Muscle of back (tissue), 11 donors: ENCODE results near the gene LILRB3. TPM values are rescaled to one million over a fixed set of nuclear protein-coding genes. Genes with fewer than 3 reads are reported as not detected.
A peak's percentile ranks its signal among the peaks of the same experiment; 100 is the strongest.
"Not testable (repeated sequence)": the region's sequence is repeated elsewhere in the genome, so short reads cannot be mapped to it uniquely, and the experiment has no call there.

ENCODE experiments used
- DNase-seq, 3 donors: peaks; one replicate each; pipeline versions ENCODE4 v3.0.0 to v3.0.0-alpha.2; 2013
- polyA plus RNA-seq, 10 donors: library from polyadenylated mRNA; unstranded; fragments of 120-200 nt; gene quantifications; one replicate each; pipeline ENCODE4 v1.2.1, GENCODE V29; 2013; ENCODE audit not compliant: insufficient read length in 10 of 10

Gene LILRB3
- polyA plus RNA-seq, 10 donors: 0.79 to 3.8 (median 2.3) TPM

DNA sequence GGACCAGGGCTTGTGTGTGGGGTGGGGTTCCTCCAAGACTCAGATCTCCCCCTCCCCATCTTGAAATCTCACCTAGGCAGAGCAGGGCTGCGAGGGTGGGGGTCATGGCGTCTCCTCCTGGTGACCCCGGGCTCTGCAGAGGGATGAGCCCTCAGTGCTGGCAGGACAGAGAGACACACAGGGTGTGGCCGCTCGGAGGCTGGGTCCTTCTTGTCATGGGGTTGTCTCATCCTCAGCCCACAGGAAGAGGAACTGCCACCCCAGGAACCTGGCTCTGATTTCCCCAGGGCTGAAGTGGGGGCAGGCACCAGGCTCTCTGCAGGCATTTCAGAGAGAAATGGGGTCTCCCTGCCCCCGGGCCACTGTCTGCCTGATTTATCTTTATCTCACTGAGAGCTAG is 19.8 kb upstream of the LILRB3 start, which contains the start of gene LILRA6:
LILRA6 (minus strand) TSS at position 145 of the 400 bp plus-strand sequence.
- DNase-seq: not testable (repeated sequence)

GRCh38 chr19:54242234-54242633 is 19.4 kb upstream of the LILRB3 start:
- DNase-seq: not testable (repeated sequence)

GRCh38 chr19:54240372-54241336 is 17.8 kb upstream of the LILRB3 start:
- not testable (repeated sequence) for DNase-seq

DNA sequence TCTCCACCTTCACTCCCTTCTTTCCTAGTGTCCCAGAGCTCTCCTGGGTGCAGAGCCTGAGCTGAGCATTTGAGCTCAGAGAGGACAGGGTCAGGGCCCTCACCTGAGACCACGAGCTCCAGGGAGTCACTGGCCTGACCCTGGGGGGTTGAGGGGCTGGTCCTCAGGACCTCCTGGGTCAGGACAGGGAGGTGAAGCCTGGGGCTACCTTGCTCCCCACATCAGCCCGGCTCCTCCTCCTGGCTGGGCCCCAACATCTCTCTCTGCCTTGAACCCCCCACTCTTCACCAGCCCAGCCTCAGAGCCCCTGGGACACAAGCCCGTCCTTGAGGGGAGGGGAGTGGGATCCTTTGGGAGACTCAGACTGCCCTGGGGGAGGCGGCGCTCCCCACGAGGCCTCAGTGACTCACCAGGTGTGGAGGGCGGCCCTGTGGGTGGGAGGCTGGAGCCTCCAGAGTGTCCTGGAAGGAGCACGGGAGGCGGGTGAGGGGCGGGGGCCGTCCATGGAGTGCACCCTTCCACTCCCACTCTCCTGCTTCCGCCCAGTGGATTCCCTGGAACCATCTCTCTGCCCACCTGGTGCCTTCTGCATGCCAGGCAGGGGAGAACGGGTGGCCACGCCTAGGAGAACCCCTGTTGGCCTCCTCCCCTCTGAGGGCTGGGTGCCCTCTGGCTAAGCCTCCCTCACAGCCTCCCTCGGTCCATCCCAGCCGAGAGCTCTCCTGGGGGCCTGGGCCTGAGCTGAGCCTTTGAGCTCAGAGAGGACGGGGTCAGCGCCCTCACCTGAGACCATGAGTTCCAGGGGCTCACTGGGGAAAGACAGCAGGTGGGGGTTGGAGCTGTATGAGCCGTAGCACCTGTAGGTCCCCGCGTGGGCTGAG is 16.9 kb upstream of the LILRB3 start:
- DNase-seq: not testable (repeated sequence)

DNA sequence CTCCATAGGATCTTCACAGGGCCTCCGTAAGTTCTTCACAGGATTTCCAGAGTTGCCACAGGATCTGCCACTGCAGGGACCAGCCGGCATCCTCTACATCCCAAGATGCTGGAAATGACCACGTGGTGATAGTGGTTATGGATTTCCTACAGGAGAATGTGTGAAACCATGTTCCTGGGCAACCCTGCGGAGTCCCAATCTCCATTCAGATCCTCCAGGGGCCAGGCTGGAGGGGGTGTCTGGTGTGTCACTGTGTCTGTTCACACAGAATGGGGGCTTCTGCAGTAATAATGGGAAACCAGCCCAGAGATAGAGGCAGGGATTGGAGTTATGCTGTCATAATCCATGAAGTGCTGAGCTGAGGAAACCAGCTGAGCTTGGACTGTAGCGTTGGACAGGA is 11.1 kb upstream of the LILRB3 start:
- DNase-seq: no peak

- DNase-seq: peak; percentile 52 to 77 (median 73)
Measured at GRCh38 chr19:54231077-54231931, 8.5 kb upstream of the LILRB3 start.

GRCh38 chr19:54230031-54230430 is 7.2 kb upstream of the LILRB3 start:
- no peak for DNase-seq

DNA sequence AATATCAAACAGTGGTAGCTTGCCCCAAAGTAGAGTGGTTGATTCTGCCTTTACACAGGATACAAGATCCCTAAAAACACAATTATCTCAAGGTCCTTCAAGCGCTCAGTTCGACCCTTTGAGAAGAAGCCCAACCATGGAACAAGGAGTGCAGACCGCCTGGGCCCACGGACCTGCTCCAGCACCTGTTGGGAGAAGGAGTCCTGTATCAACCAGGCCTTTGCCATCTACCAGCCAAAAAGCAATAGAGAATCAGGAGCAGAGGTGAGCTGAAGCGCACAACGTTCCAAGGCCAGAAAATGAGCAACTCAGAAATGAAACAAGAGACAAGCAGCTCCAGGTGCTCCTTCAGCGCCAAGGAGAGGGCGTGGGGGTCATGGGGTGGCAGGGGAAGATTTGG is 6.3 kb upstream of the LILRB3 start:
- DNase-seq: no peak

- not testable (repeated sequence) for DNase-seq
Measured at GRCh38 chr19:54224619-54225018, 1.8 kb upstream of the LILRB3 start.

- not testable (repeated sequence) for DNase-seq
Measured at GRCh38 chr19:54223937-54224281, 1.1 kb upstream of the LILRB3 start.

DNA sequence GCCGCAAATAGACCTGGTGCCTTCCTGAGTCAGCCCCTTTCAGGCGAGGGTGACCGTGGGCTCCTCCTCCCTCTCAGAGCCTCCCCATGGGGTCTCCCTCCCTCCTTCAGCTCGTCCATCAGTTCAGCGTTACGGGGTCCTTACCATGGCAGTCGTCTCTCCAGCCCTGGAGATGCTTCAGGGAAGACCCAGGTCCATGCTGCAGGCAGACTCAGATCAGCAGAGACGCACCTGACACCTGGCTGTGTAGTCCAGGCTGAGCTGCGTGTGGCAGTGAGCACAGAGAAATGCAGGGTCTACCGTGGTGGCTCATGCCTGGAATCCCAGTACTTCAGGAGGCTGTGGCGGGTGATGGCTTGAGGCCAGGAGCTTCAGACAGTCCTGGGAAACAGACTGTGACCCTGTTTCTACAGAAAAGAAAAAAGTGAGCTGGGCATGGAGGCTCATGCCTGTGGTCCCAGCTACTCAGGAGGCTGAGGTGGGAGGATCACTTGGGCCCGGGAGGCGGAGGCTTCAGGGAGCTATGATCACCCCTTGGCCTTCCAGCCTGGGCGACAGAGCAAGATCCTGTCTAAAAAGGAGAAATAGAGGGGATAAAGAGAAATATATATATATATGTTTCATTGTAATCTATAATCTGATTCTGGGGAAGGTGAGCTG is 600 bp upstream of the LILRB3 start:
- DNase-seq: not testable (repeated sequence)

DNA sequence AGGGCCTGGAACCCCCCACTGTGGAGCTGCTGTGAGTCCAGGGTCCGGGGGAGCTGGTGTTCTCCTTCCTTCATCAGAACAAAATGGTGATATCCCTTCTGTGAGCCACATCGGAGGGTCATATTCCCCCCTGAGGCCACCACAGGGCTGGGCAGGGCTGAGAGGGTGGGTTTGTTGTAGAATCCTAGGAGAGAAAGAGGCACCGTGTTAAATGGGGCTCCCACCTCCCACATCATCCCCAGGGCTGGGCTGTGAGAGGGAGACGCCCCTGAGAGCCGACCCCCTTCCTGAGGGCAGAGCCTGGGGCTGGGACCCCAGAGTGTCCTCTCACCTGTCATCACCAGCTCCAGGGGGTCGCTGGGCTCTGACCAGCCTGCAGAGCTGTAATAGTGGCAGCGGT is 860 bp downstream of the LILRB3 start:
- DNase-seq: not testable (repeated sequence)

DNA sequence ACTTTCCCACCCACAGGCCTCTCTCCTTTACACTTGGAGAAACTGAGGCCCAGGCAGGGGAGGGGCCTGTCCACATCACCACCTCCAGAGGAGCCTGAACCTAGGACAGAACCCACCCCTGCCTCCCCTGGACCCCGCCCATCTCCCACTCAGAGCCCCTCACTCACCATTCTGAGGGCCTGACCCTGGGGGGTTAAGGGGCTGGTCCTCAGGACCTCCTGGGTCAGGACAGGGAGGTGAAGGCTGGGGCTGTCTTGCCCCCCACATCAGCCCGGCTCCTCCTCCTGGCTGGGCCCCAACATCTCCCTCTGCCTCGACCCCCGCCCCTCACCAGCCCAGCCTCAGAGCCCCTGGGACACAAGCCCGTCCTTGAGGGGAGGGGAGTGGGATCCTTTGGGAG is 3.1 kb downstream of the LILRB3 start:
- DNase-seq: not testable (repeated sequence)

DNA sequence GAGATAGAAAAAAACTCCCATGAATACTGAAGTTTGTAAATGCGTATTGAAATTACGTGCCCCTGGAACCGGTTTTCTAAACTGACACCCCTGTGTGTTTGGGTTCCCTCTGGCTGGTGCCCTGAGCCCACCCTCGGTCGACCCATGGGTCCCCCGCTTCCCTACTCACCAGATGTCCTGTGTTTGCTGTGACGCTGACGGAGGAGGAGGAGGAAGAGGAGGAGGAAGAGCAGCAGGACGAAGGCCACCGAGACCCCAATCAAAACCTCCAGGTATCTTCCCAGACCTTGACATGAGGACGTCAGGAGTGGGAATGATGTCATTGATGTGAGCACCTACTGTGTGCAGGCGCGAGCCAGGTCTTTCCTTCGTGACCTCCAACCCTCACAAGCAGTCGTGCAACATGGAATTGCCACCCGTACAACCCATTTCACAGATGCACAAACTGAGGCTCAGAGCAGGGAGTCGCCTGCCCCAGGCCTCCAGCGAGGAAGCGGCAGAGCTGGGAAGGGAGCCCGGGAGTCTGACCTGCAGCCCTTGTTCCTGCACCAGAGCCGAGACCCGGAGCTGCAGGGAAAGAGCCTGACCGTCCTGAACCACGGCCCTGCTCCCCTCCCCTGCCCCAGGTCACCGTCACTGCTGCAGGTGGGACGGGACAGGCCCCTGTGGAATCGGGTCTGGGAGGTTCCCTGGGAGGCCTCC is 3.7 kb downstream of the LILRB3 start:
- DNase-seq: no peak

DNA sequence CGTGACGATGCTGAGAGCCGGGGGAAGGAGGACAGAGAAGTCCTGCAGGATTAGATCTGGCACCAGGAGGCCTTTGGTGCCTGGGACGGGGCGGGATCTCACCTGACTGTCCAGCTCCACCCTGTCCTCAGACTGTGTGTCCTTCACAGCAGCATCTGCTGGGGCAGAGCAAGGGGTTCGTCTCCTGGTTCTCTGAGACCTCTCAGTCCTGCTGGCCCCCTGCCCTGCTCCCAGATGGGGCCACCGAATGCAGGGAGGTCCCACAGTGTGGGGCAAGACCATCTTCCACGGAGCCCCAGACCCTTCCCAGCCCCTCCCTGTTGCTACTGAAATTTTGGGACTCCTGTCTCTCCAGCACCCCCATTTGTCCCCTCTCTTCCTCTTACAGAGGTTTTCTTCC is 4.5 kb downstream of the LILRB3 start:
- DNase-seq: no peak

- DNase-seq: not testable (repeated sequence)
Measured at GRCh38 chr19:54217517-54218247, 5.1 kb downstream of the LILRB3 start.

DNA sequence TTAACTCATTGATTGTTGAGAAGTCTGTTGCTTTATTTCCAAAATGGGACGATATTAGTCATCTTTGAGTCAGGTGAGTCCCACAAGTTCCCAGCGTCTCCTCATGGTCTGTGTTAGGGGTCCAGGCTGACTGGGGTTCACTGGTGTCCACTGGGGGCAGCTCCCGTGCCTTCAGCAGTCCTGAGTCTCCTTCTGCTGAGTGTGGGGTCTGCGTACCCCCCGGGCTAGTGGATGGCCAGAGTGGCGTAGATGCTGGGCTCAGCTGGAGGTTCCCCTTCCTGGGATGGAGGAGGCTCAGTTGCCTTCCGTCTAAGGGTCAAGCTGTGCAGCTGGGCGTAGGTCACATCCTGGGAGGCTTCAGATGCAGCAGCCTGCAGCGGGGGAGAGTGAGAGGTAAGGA is 5.9 kb downstream of the LILRB3 start:
- no peak for DNase-seq

DNA sequence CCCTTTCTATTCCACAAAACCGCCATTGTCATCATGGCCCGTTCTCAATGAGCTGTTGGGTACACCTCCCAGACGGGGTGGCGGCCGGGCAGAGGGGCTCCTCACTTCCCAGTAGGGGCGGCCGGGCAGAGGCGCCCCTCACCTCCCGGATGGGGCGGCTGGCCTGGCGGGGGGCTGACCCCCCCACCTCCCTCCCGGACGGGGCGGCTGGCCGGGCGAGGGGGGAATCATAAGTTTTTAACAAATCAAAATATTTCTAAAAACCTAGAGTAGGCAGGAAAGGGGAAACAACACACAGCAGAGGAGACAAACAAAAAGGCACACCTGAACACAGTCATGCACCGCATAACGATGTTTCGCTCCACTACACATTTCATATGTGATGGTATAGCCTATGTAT is 8.1 kb downstream of the LILRB3 start:
- DNase-seq: not testable (repeated sequence)

DNA sequence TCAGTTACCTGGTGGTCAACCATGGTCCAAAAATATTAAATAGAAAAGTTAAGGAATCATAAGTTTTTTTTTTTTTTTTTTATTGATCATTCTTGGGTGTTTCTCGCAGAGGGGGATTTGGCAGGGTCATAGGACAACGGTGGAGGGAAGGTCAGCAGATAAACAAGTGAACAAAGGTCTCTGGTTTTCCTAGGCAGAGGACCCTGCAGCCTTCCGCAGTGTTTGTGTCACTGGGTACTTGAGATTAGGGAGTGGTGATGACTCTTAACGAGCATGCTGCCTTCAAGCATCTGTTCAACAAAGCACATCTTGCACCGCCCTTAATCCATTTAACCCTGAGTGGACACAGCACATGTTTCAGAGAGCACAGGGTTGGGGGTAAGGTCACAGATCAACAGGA is 8.6 kb downstream of the LILRB3 start:
- not testable (repeated sequence) for DNase-seq

- DNase-seq: no peak
Measured at GRCh38 chr19:54211235-54211634, 11.6 kb downstream of the LILRB3 start.
